HFFc6 (cell line): ENCODE results near the gene CD164. TPM values are rescaled to one million over a fixed set of nuclear protein-coding genes. Genes with fewer than 3 reads are reported as not detected.

Experiments
- DNase-seq: peaks from one replicate; pipeline ENCODE4 v3.0.0-alpha.2; 2018
- H3K27ac Mint-ChIP-seq: 2 replicates; pipeline ENCODE4 v1.8.0; 2020; ENCODE audit warnings: mild to moderate bottlenecking, mixed read lengths
- H3K27me3 Mint-ChIP-seq: 2 replicates; pipeline ENCODE4 v1.8.0; 2021; ENCODE audit warnings: mild to moderate bottlenecking, moderate library complexity, mixed read lengths; ENCODE audit not compliant: insufficient read depth
- H3K36me3 Mint-ChIP-seq: 2 replicates; pipeline ENCODE4 v1.8.0; 2021; ENCODE audit warnings: low read depth, mixed read lengths
- H3K4me1 Mint-ChIP-seq: 2 replicates; pipeline ENCODE4 v1.8.0; 2020; ENCODE audit warnings: low read depth, mixed read lengths
- H3K4me3 Mint-ChIP-seq: 2 replicates; pipeline ENCODE4 v1.8.0; 2020; ENCODE audit warnings: mild to moderate bottlenecking, moderate library complexity, mixed read lengths
- H3K9me3 Mint-ChIP-seq: 2 replicates; pipeline ENCODE4 v1.8.0; 2020; ENCODE audit warnings: mild to moderate bottlenecking, mixed read lengths
- CTCF ChIP-seq: fragments of 200-600 bp; sonication (generic); IDR thresholded peaks from 2 replicates; pipeline ENCODE4 v1.5.0; 2021; ENCODE audit warnings: antibody characterized with exemption, mild to moderate bottlenecking
- total RNA-seq, 6 experiments: library from RNA; stranded (reverse); fragmentation: NEBNext Ultra II Directional; extraction: Animal tissue kit (Norgen Biotek cat#: 25700); gene quantifications; 2 replicates in 1 of 6; 3 replicates in 5 of 6; pipeline ENCODE4 v1.2.3, GENCODE V29; 2021

Gene CD164
- total RNA-seq, 6 experiments from 2014 or later, result 243 to 260 (median 252) TPM

GRCh38 chr6:109327959-109328358 lies 54.3 kb downstream of the CD164 start:
- no peaks in the 10 kb centered on the region for H3K9me3 Mint-ChIP-seq
- no peaks in the 10 kb centered on the region for H3K4me1 Mint-ChIP-seq
- no peaks in the 10 kb centered on the region for H3K36me3 Mint-ChIP-seq
- no peak overlapping the region for H3K4me3 Mint-ChIP-seq
- TF ChIP-seq CTCF, result no peak
- H3K27me3 Mint-ChIP-seq, result peaks cover 16% of the 10 kb centered on the region
- no peak overlapping the region for H3K27ac Mint-ChIP-seq
- no peak for DNase-seq

- no peak overlapping the region for H3K27ac Mint-ChIP-seq
- no peak for TF ChIP-seq CTCF
- H3K9me3 Mint-ChIP-seq, result no peaks in the 10 kb centered on the region
- no peaks in the 10 kb centered on the region for H3K4me1 Mint-ChIP-seq
- DNase-seq, result no peak
- H3K27me3 Mint-ChIP-seq, result peaks cover 16% of the 10 kb centered on the region
- no peak overlapping the region for H3K4me3 Mint-ChIP-seq
- no peaks in the 10 kb centered on the region for H3K36me3 Mint-ChIP-seq
These were observed 54.8 kb downstream of the CD164 start for GRCh38 chr6:109327491-109327890.

GRCh38 chr6:109326351-109326750 lies 55.9 kb downstream of the CD164 start:
- H3K4me3 Mint-ChIP-seq, result no peak overlapping the region
- no peak overlapping the region for H3K27ac Mint-ChIP-seq
- peaks cover 16% of the 10 kb centered on the region for H3K27me3 Mint-ChIP-seq
- no peaks in the 10 kb centered on the region for H3K9me3 Mint-ChIP-seq
- H3K36me3 Mint-ChIP-seq, result no peaks in the 10 kb centered on the region
- no peak for DNase-seq
- no peak for TF ChIP-seq CTCF
- H3K4me1 Mint-ChIP-seq, result no peaks in the 10 kb centered on the region

- H3K27me3 Mint-ChIP-seq, result peaks cover 18% of the 10 kb centered on the region
- H3K36me3 Mint-ChIP-seq, result no peaks in the 10 kb centered on the region
- no peak for TF ChIP-seq CTCF
These were observed 56.9 kb downstream of the CD164 start for GRCh38 chr6:109325400-109325801.

GRCh38 chr6:109323241-109323640 lies 59.0 kb downstream of the CD164 start:
- no peaks in the 10 kb centered on the region for H3K36me3 Mint-ChIP-seq
- TF ChIP-seq CTCF, result no peak
- H3K4me3 Mint-ChIP-seq, result no peak overlapping the region
- no peak for DNase-seq
- H3K27me3 Mint-ChIP-seq, result peaks cover 26% of the 10 kb centered on the region
- H3K9me3 Mint-ChIP-seq, result no peaks in the 10 kb centered on the region
- H3K27ac Mint-ChIP-seq, result no peak overlapping the region
- H3K4me1 Mint-ChIP-seq, result no peaks in the 10 kb centered on the region

More at GRCh38 chr6:109325400-109325801, 56.9 kb downstream of the CD164 start:
- DNase-seq, result no peak
- Mint-ChIP-seq H3K4me3 (no peak overlapping the region), H3K27ac (no peak overlapping the region), H3K9me3 (no peaks in the 10 kb centered on the region), H3K4me1 (no peaks in the 10 kb centered on the region)

- Mint-ChIP-seq H3K36me3 (no peaks in the 10 kb centered on the region), H3K27ac (no peak overlapping the region), H3K4me1 (no peaks in the 10 kb centered on the region), H3K4me3 (no peak overlapping the region), H3K9me3 (no peaks in the 10 kb centered on the region), H3K27me3 (peaks cover 24% of the 10 kb centered on the region)
- no peak for TF ChIP-seq CTCF
- DNase-seq, result no peak
These were observed 59.4 kb downstream of the CD164 start for GRCh38 chr6:109322825-109323224.
